NCI-H774 (cell line): ENCODE measurements around the gene CADPS.

Source experiments
- DNase-seq: peaks from one replicate; lab custom pipeline; 2025; lab: John Stamatoyannopoulos, UW

Gene CADPS

GRCh38 chr3:62873761-62874710 lies 1.2 kb downstream of the CADPS start:
- DNase-seq, result peak; percentile 45

- no peak for DNase-seq
Observed at GRCh38 chr3:62873451-62873760, 1.8 kb downstream of the CADPS start.

- no peak for DNase-seq
Observed at GRCh38 chr3:62872318-62872717, 2.9 kb downstream of the CADPS start.

DNA sequence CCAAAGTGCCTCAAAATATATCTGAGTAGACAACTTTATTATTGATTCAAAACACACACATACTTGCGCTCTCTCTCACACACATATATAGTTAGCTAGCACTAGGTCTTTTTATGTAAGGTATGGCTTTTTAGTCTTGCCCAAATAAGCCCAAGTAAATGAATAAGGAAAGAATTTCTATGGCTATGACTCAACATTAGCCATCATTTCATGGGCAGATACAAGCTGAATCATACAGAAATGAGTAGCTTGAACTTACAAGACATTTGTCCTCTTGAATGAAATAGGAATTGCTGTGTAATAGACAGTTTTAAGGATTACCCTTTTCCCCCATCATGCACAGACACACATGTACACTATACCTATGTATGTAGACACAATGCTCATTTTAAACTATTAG lies 4.9 kb downstream of the CADPS start:
- no peak for DNase-seq

DNA sequence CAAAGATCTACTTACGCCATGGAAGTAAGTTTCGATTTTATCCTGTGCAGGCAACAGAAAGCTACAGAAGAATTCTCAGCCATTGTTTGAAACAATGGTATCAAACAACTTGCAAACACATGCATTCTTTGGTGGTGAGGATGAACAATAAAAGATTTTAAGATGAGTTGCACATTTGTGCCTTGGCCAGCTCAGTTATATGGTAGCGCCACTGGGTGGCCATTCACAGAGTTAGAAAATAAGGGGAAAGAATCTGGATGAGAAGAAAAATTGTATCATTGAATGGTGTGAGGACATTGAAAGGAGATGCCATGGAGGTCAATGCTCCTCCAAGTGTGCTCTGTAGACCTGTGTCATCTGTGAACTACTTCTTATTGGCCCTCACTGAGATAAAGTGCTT lies 11.6 kb downstream of the CADPS start:
- DNase-seq, result no peak

GRCh38 chr3:62859203-62859791 lies 15.9 kb downstream of the CADPS start:
- DNase-seq, result no peak

DNA sequence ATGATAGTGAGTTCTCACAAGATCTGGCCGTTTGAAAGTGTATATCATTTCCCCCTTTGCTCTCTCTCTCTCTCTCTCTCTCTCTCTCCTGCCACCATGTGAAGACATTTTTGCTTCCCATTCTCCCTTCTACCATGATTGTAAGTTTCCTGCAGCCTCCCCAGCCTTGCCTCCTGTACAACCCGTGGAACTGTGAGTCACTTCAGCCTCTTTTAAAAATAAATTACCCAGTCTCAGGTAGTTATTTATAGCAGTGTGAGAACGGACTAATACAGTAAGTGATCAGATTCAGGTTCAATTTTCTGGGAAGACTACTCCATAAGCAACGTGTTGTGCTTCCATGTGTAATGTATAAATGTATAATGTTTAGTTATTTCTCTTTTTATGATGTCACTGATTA lies 29.2 kb downstream of the CADPS start:
- DNase-seq, result no peak

DNA sequence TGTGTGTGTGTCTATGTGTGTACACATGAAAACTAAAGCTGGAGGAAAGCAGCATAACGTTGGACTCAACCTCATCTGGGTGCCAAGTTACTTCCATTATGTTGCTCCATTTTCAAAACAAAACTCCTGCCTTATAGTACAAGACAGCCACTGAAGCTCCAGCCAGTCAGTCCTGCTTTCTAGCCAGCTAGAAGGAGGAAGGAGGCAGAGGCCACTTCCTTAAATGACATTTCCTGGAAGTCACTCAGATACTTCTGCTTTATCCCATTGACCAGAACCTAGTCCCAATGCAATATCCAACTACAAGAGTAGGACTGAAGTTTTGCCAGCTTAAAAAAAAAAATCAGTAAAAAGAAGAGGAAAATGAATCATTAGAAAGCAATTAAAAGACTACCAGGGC lies 31.7 kb downstream of the CADPS start:
- DNase-seq, result no peak

DNA sequence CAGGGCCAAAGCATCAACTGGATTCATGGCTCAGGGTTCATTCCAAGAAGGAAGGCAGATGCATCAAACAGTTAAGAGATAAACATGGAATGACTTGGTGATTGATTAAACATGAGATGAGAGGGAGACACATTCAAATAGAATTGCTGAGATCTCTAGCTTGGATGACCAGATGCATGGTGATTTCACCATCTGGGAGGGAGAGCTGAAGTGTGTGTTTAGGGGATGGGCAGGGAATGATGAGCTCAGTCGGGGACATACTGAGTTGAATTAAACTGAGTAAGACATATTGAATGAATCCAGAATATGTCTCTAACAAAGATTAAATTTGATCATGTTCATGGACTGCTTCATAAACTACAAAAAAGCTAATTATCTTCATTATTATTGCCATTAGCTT lies 35.5 kb downstream of the CADPS start:
- DNase-seq, result no peak

- DNase-seq, result no peak
Observed at GRCh38 chr3:62837145-62837787, 38.0 kb downstream of the CADPS start.

DNA sequence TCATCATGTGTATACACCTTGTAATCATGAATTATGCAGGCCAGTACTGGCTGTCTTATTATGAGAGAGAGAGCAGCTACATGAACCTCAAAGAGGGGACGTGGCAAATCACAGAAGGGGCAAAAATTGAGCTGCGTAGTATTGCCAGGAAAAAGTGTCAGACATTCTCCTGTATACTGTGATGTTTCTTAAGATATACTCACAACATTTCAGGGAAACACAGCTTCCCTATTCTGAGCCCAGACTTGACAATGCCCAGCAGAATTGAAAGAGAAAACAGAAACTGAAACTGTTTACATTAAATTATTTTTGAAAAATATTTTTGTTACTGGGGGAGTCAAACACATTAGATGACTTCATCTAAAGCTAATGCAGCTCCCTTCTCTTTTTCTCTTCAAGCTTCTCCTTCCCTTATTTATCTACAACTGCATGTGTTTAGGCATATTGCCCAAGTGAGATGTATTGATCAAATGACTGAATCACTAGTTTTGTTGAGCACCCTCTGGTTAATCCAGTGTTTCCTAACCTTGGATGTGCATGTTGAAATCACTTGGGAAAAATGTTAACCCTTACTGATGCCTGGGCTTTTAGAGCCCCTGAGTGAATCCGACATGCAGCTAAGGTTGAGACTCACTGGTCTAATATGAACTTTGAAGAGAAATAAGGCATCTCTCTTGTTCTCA lies 39.5 kb downstream of the CADPS start:
- no peak for DNase-seq

DNA sequence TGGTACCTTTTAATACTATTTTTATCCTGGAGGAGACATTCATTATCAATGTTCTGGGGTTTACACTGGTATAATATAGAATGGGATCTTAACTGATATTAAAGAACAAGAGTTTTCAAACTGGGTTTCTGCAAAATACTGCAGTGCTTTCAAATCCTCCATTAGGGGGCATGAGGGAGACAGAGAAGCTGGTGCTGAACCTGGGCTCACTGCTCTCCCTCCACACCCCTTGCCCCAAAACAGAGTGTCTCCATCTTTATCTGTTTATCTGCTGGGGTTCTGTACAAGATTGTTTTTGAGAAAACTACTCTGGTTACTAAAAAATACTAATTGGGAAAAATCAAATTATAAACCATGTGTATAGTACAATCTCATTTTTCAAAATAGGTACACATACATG lies 41.7 kb downstream of the CADPS start:
- DNase-seq, result no peak

- no peak for DNase-seq
Observed at GRCh38 chr3:62832553-62832952, 42.7 kb downstream of the CADPS start.

DNA sequence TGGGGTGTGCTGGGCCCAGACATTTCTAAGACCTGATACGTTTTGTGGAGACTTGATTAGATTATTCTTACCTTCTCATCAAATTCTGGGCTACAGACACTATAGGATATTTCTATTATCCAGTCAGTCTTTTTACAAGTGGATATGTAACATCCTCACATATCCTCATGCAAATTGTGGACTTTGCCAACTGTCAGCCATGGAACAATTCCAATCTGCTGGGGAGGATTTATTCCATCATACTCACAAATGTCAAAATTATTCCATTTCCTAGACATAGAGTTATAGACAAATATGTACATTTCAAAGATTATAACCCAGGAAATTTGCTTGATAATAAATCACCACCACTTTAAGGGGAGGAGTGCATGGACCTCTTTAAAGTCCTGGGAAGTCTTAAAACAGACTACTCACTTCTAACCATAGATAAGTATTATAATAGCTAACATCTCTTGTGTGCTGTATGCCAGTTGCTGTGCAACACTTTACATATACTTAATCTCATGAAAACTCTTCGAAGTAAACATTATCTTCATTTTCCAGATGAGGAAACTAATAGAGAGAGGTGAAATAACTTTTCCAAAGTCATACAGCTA lies 44.4 kb downstream of the CADPS start:
- no peak for DNase-seq

- DNase-seq, result no peak
Observed at GRCh38 chr3:62827550-62827949, 47.7 kb downstream of the CADPS start.

- no peak for DNase-seq
Observed at GRCh38 chr3:62824965-62825592, 50.1 kb downstream of the CADPS start.

DNA sequence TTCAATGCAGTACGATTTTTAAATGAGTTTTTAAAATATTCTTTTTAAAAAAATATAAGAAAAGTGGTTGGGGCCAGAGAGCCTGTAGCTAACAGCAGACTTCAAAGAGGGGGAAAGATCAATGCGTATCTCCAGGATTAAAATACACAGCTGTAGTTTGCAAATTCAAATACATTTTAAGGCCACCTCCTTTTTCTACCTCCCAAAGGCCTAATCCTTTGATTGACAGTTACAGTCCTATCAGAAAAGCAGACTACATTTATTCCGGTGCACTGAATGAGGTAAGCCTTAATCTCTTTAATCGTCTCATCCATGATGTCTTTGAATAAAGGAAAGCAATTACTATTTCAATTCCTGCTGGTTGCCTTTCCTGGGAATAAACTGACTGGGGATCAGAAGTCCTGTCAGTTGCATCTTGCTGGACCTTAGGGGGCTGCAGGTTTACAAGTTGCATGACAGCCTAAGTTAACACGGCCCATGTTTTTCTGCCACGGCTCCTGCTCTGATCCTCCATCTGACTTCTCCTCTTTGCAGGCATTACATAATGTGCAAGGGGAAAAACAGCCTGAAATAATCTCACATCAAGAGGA lies 51.7 kb downstream of the CADPS start:
- no peak for DNase-seq

GRCh38 chr3:62822905-62823304 lies 52.3 kb downstream of the CADPS start:
- DNase-seq, result no peak

- no peak for DNase-seq
Observed at GRCh38 chr3:62818347-62818746, 56.9 kb downstream of the CADPS start.

- DNase-seq, result no peak
Observed at GRCh38 chr3:62817678-62818077, 57.5 kb downstream of the CADPS start.

DNA sequence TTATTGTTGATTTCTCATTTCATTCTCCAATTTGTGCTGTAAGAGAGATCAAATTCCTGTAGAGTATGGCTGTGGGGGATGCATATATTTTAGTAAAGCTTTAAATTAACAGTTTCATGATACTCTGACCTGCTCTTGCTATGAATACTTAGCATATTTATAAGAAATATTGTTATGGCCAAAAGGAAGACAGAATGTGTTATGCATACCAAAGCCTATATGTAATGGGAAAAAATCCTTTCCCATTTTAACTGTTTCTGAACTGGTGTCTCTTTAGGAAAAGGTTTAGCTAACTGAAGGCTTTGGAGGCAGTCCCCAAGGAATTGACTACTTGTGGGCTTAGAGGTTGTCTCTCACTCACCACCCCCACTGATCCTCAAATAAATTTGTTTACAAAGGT lies 59.2 kb downstream of the CADPS start:
- no peak for DNase-seq
